GM23338 (cell line): Measurements from ENCODE around the gene PLA2R1. TPM values are rescaled to one million over a fixed set of nuclear protein-coding genes. Genes with fewer than 3 reads are reported as not detected.

ENCODE experiments used
- ATAC-seq: fragments of 200-7000 bp; cut with Tn5 transposase; 3 replicates; pipeline ENCODE4 v1.9.1; 2020
- DNase-seq: peaks from one replicate; pipeline ENCODE4 v3.0.0-alpha.2; 2015; ENCODE audit warnings: low spot score
- H2AFZ ChIP-seq: fragments of 200-600 bp; sonication (generic); 2 replicates; pipeline ENCODE4 v1.8.0; 2016; ENCODE audit warnings: antibody characterized with exemption, mild to moderate bottlenecking, moderate library complexity
- H3F3A ChIP-seq: fragments of 200-600 bp; sonication (generic); replicated peaks from 2 replicates; pipeline ENCODE4 v1.8.0; 2017; ENCODE audit warnings: antibody characterized with exemption, mixed run types, low read depth
- H3K27ac ChIP-seq: fragments of 200-600 bp; sonication (generic); 2 replicates; pipeline ENCODE4 v1.6.1; 2016; ENCODE audit warnings: low read depth
- H3K27me3 ChIP-seq: fragments of 200-600 bp; sonication (generic); 2 replicates; pipeline ENCODE4 v1.8.0; 2016; ENCODE audit warnings: mild to moderate bottlenecking, mixed run types, moderate library complexity; ENCODE audit not compliant: insufficient read depth
- H3K36me3 ChIP-seq: fragments of 200-600 bp; sonication (generic); 2 replicates; pipeline ENCODE4 v1.8.0; 2016; ENCODE audit warnings: mild to moderate bottlenecking; ENCODE audit not compliant: insufficient read depth
- H3K4me1 ChIP-seq: fragments of 200-600 bp; sonication (generic); 2 replicates; pipeline ENCODE4 v1.8.0; 2016; ENCODE audit warnings: mild to moderate bottlenecking, moderate library complexity; ENCODE audit not compliant: insufficient read depth
- H3K4me2 ChIP-seq: fragments of 200-600 bp; sonication (generic); 2 replicates; pipeline ENCODE4 v1.7.1; 2017; ENCODE audit warnings: mixed run types
- H3K4me3 ChIP-seq: fragments of 200-600 bp; sonication (generic); 2 replicates; pipeline ENCODE4 v1.6.1; 2016; ENCODE audit warnings: mixed run types
- H3K79me2 ChIP-seq: fragments of 200-600 bp; sonication (generic); replicated peaks from 2 replicates; pipeline ENCODE4 v1.8.0; 2017; ENCODE audit warnings: mild to moderate bottlenecking; ENCODE audit not compliant: insufficient read depth
- H3K9me2 ChIP-seq: fragments of 200-600 bp; sonication (generic); 2 replicates; pipeline ENCODE4 v1.8.0; 2017; ENCODE audit not compliant: insufficient read depth
- H4K20me1 ChIP-seq: fragments of 200-600 bp; sonication (generic); replicated peaks from 2 replicates; pipeline ENCODE4 v1.8.0; 2017; ENCODE audit warnings: mild to moderate bottlenecking; ENCODE audit not compliant: insufficient read depth
- H3K27ac Mint-ChIP-seq: 2 replicates; pipeline ENCODE4 v1.8.0; 2020; ENCODE audit warnings: inconsistent platforms, mild to moderate bottlenecking, moderate library complexity, mixed read lengths
- H3K27me3 Mint-ChIP-seq: 3 replicates; pipeline ENCODE4 v1.8.0; 2022; ENCODE audit warnings: low read depth, mild to moderate bottlenecking, moderate library complexity, mixed read lengths, inconsistent platforms; ENCODE audit not compliant: insufficient read depth, poor library complexity
- H3K36me3 Mint-ChIP-seq: 3 replicates; pipeline ENCODE4 v1.8.0; 2021; ENCODE audit warnings: low read depth, mild to moderate bottlenecking, inconsistent platforms, moderate library complexity, mixed read lengths
- H3K4me1 Mint-ChIP-seq: 3 replicates; pipeline ENCODE4 v1.8.0; 2020; ENCODE audit warnings: mild to moderate bottlenecking, inconsistent platforms, mixed read lengths
- H3K4me3 Mint-ChIP-seq: 3 replicates; pipeline ENCODE4 v1.8.0; 2021; ENCODE audit warnings: moderate library complexity, mild to moderate bottlenecking, inconsistent platforms, mixed read lengths
- H3K9me3 Mint-ChIP-seq: 3 replicates; pipeline ENCODE4 v1.8.0; 2020; ENCODE audit warnings: moderate library complexity, mild to moderate bottlenecking, inconsistent platforms, mixed read lengths
- CREB1 ChIP-seq: fragments of 250-450 bp; sonication (Bioruptor Pico); IDR thresholded peaks from 2 replicates; pipeline ENCODE4 v1.5.0; 2020; ENCODE audit warnings: low read depth, mild to moderate bottlenecking, moderate library complexity
- ETS1 ChIP-seq: IDR thresholded peaks from 2 replicates; pipeline ENCODE4 v1.6.1; 2016; ENCODE audit warnings: antibody characterized with exemption
- EZH2 ChIP-seq: fragments of 200-600 bp; sonication (generic); IDR thresholded peaks from one replicate; pipeline ENCODE4 v1.8.0; 2017; ENCODE audit warnings: antibody characterized with exemption, mild to moderate bottlenecking, low read depth; ENCODE audit not compliant: unreplicated experiment
- JUNB ChIP-seq: IDR thresholded peaks from one replicate; pipeline ENCODE4 v1.6.1; 2016; ENCODE audit warnings: antibody characterized with exemption; ENCODE audit not compliant: unreplicated experiment
- NANOG ChIP-seq: IDR thresholded peaks from 2 replicates; pipeline ENCODE4 v1.6.1; 2016; ENCODE audit warnings: antibody characterized with exemption, borderline replicate concordance
- POLR2AphosphoS5 ChIP-seq: IDR thresholded peaks from 2 replicates; pipeline ENCODE4 v1.6.1; 2016; ENCODE audit warnings: antibody characterized with exemption, low read depth
- REST ChIP-seq: IDR thresholded peaks from one replicate; pipeline ENCODE4 v1.6.1; 2018; ENCODE audit warnings: antibody characterized with exemption; ENCODE audit not compliant: unreplicated experiment
- STAT1 ChIP-seq: IDR thresholded peaks from one replicate; pipeline ENCODE4 v1.6.1; 2016; ENCODE audit warnings: antibody characterized with exemption; ENCODE audit not compliant: unreplicated experiment
- ZNF114 ChIP-seq: fragments of 250-450 bp; sonication (Bioruptor Pico); IDR thresholded peaks from 2 replicates; pipeline ENCODE4 v1.5.0; 2020; ENCODE audit warnings: mild to moderate bottlenecking, moderate library complexity
- ZNF331 ChIP-seq: fragments of 250-450 bp; sonication (Bioruptor Pico); IDR thresholded peaks from 2 replicates; pipeline ENCODE4 v1.5.0; 2020; ENCODE audit warnings: low read depth, mild to moderate bottlenecking, moderate library complexity
- polyA plus RNA-seq: library from polyadenylated mRNA; unstranded; fragments of >200 nt; fragmentation: Nextera tagmentation; extraction: Ambion mirVana; gene quantifications from 2 replicates; pipeline ENCODE4 v1.2.1, GENCODE V29; 2016
- total RNA-seq: library from RNA; depleted of rRNA; stranded (reverse); fragments of >200 nt; shearing (Covaris generic); gene quantifications from 2 replicates; pipeline ENCODE4 v1.2.3, GENCODE V29; 2014
- TF ChIP-seq, protein P1 (sequence below), 2 experiments: fragments of 200-600 bp in 1 of 2; sonication (generic) in 1 of 2; conservative IDR thresholded peaks; 2 replicates each; pipeline versions ENCODE4 v1.5.1 to v1.6.1; 2016 to 2017; ENCODE audit warnings: antibody characterized with exemption in 2 of 2, low read depth in 2 of 2, mild to moderate bottlenecking in 2 of 2, moderate library complexity in 1 of 2

Gene PLA2R1
- total and polyA plus RNA-seq, 2 experiments from 2014 or later, result 0.57 to 1.2 TPM

GRCh38 chr2:160010361-160011145 lies 51.9 kb downstream of the PLA2R1 start (continued):
- TF ChIP-seq ZNF331 (CRISPR knock-in tag) (no peak), CREB1 (CRISPR knock-in tag) (no peak), POLR2AphosphoS5 (no peak)

- peaks cover 8% of the 10 kb centered on the region for H3K4me1 Mint-ChIP-seq
- Histone ChIP-seq H3K36me3 (no peaks in the 10 kb centered on the region), H4K20me1 (no peaks in the 10 kb centered on the region; the same call in 1 of the 2 replicates), H3K4me1 (no peaks in the 10 kb centered on the region; the same call in 1 of the 2 replicates), H3K79me2 (no peaks in the 10 kb centered on the region), H2AFZ (no peak overlapping the region; the same call in 1 of the 2 replicates), H3K9me2 (no peaks in the 10 kb centered on the region), H3K4me3 (no peak overlapping the region), H3F3A (no peaks in the 10 kb centered on the region), H3K4me2 (no peak overlapping the region), H3K27me3 (no peaks in the 10 kb centered on the region), H3K27ac (no peak overlapping the region)
- H3K36me3 Mint-ChIP-seq, result no peaks in the 10 kb centered on the region
- ATAC-seq (peak; percentile 69), DNase-seq (peak; percentile 2)
- H3K4me3 Mint-ChIP-seq, result no peak overlapping the region
- H3K27me3 Mint-ChIP-seq, result no peaks in the 10 kb centered on the region
- no peak overlapping the region for H3K27ac Mint-ChIP-seq
- TF ChIP-seq NANOG (no peak), EZH2 (no peak), JUNB (no peak), ZNF331 (CRISPR knock-in tag) (no peak)
- no peaks in the 10 kb centered on the region for H3K9me3 Mint-ChIP-seq
Observed at GRCh38 chr2:160007111-160007510, 55.3 kb downstream of the PLA2R1 start.

- DNase-seq (no peak), ATAC-seq (no peak)
- H4K20me1 ChIP-seq, result no peaks in the 10 kb centered on the region; the same call in 1 of the 2 replicates
- no peaks in the 10 kb centered on the region; the same call in 1 of the 2 replicates for H3K4me1 ChIP-seq
- no peak overlapping the region for H2AFZ ChIP-seq
- H3K27me3 Mint-ChIP-seq, result no peaks in the 10 kb centered on the region
- H3K79me2 ChIP-seq, result no peaks in the 10 kb centered on the region
- H3K4me3 Mint-ChIP-seq, result no peak overlapping the region
- H3K9me2 ChIP-seq, result no peaks in the 10 kb centered on the region
- no peaks in the 10 kb centered on the region for H3K36me3 Mint-ChIP-seq
- H3K4me3 ChIP-seq, result no peak overlapping the region
- peaks cover 5% of the 10 kb centered on the region; the same call in 1 of the 3 replicates for H3K4me1 Mint-ChIP-seq
- no peak overlapping the region for H3K27ac Mint-ChIP-seq
- no peak overlapping the region for H3K4me2 ChIP-seq
- no peaks in the 10 kb centered on the region for H3K27me3 ChIP-seq
- H3K9me3 Mint-ChIP-seq, result no peaks in the 10 kb centered on the region
- H3K36me3 ChIP-seq, result no peaks in the 10 kb centered on the region
- H3F3A ChIP-seq, result no peaks in the 10 kb centered on the region
- H3K27ac ChIP-seq, result no peak overlapping the region
- no peak for TF ChIP-seq ETS1
- TF ChIP-seq NANOG, result no peak
- TF ChIP-seq REST, result no peak
- TF ChIP-seq ZNF114 (CRISPR knock-in tag), result no peak
- no peak for TF ChIP-seq EZH2
- TF ChIP-seq STAT1, result no peak
- no peak for TF ChIP-seq JUNB
- no peak for TF ChIP-seq CREB1 (CRISPR knock-in tag)
- TF ChIP-seq, protein P1, sequence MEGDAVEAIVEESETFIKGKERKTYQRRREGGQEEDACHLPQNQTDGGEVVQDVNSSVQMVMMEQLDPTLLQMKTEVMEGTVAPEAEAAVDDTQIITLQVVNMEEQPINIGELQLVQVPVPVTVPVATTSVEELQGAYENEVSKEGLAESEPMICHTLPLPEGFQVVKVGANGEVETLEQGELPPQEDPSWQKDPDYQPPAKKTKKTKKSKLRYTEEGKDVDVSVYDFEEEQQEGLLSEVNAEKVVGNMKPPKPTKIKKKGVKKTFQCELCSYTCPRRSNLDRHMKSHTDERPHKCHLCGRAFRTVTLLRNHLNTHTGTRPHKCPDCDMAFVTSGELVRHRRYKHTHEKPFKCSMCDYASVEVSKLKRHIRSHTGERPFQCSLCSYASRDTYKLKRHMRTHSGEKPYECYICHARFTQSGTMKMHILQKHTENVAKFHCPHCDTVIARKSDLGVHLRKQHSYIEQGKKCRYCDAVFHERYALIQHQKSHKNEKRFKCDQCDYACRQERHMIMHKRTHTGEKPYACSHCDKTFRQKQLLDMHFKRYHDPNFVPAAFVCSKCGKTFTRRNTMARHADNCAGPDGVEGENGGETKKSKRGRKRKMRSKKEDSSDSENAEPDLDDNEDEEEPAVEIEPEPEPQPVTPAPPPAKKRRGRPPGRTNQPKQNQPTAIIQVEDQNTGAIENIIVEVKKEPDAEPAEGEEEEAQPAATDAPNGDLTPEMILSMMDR (conservative IDR thresholded peaks at IDR 0.05; ENCODE audit: low read depth in 2 of 2), result no peak
- TF ChIP-seq ZNF331 (CRISPR knock-in tag), result no peak
Observed at GRCh38 chr2:160006475-160006874, 55.9 kb downstream of the PLA2R1 start.
